GM12878 (cell line): ENCODE measurements around the gene LRRC4B.

Source experiments
- ATF2 ChIP-seq: IDR thresholded peaks from 2 replicates; pipeline ENCODE4 v1.6.1; 2012; ENCODE audit warnings: low read length, inconsistent platforms
- BRCA1 ChIP-seq: IDR thresholded peaks from 2 replicates; pipeline ENCODE4 v1.6.1; 2011; ENCODE audit warnings: low read depth, low read length, improper control_type of control experiment
- EZH2 ChIP-seq: IDR thresholded peaks from 2 replicates; pipeline ENCODE4 v1.6.1; 2012; ENCODE audit warnings: low read depth, mild to moderate bottlenecking, control low read depth, inconsistent platforms, low read length, borderline replicate concordance; ENCODE audit not compliant: control insufficient read depth
- MXI1 ChIP-seq: fragments of 150-350 bp; IDR thresholded peaks from 2 replicates; pipeline ENCODE4 v1.6.1; 2011; ENCODE audit warnings: low read depth, mild to moderate bottlenecking, inconsistent platforms, low read length, improper control_type of control experiment
- POLR2AphosphoS2 ChIP-seq: IDR thresholded peaks from 2 replicates; pipeline ENCODE4 v1.6.1; 2011; ENCODE audit warnings: low read depth, mild to moderate bottlenecking, low read length, improper control_type of control experiment, moderate library complexity
- RFX5 ChIP-seq: IDR thresholded peaks from 2 replicates; pipeline ENCODE4 v1.6.1; 2011; ENCODE audit warnings: low read depth, low read length, improper control_type of control experiment
- RUNX3 ChIP-seq: IDR thresholded peaks from 2 replicates; pipeline ENCODE4 v1.6.1; 2012; ENCODE audit warnings: low read length, inconsistent platforms
- SUZ12 ChIP-seq: fragments of 200-600 bp; sonication (generic); IDR thresholded peaks from one replicate; pipeline ENCODE4 v1.6.1; 2018; ENCODE audit warnings: antibody characterized with exemption, mild to moderate bottlenecking; ENCODE audit not compliant: unreplicated experiment
- WRNIP1 ChIP-seq: IDR thresholded peaks from 2 replicates; pipeline ENCODE4 v1.6.1; 2011; ENCODE audit warnings: low read depth, low read length, improper control_type of control experiment, borderline replicate concordance
- ZNF207 ChIP-seq: fragments of 450-650 bp; IDR thresholded peaks from 2 replicates; pipeline ENCODE4 v1.6.1; 2014; ENCODE audit warnings: antibody characterized with exemption, mild to moderate bottlenecking, borderline replicate concordance
- ZNF274 ChIP-seq: IDR thresholded peaks from one replicate; pipeline ENCODE4 v1.8.0; 2011; ENCODE audit not compliant: insufficient read length, insufficient read depth
- TF ChIP-seq, protein P1 (sequence below), 3 experiments: IDR thresholded peaks in 2 of 3; conservative IDR thresholded peaks in 1 of 3; 2 replicates each; pipeline ENCODE4 v1.5.1; 2011; ENCODE audit warnings: low read depth in 3 of 3, low read length in 3 of 3, mild to moderate bottlenecking in 3 of 3, control low read depth in 2 of 3, moderate library complexity in 2 of 3, inconsistent platforms in 1 of 3, mixed read lengths in 1 of 3; ENCODE audit not compliant: control insufficient read depth in 2 of 3, insufficient read depth in 1 of 3; ENCODE audit errors: extremely low read depth in 1 of 3
- TF ChIP-seq, protein P2 (sequence below): IDR thresholded peaks from 2 replicates; pipeline ENCODE4 v1.6.1; 2011; ENCODE audit warnings: low read depth, low read length, improper control_type of control experiment, borderline replicate concordance
- TF ChIP-seq, protein P3 (sequence below): IDR thresholded peaks from 2 replicates; pipeline ENCODE4 v1.6.1; 2012; ENCODE audit warnings: mild to moderate bottlenecking, low read depth, low read length

- TF ChIP-seq ATF2 = no peak
- TF ChIP-seq SUZ12 = no peak
- TF ChIP-seq EZH2 = no peak
- TF ChIP-seq MXI1 = no peak
- no peak for TF ChIP-seq BRCA1
- TF ChIP-seq ZNF207 = no peak
- TF ChIP-seq, protein P1, sequence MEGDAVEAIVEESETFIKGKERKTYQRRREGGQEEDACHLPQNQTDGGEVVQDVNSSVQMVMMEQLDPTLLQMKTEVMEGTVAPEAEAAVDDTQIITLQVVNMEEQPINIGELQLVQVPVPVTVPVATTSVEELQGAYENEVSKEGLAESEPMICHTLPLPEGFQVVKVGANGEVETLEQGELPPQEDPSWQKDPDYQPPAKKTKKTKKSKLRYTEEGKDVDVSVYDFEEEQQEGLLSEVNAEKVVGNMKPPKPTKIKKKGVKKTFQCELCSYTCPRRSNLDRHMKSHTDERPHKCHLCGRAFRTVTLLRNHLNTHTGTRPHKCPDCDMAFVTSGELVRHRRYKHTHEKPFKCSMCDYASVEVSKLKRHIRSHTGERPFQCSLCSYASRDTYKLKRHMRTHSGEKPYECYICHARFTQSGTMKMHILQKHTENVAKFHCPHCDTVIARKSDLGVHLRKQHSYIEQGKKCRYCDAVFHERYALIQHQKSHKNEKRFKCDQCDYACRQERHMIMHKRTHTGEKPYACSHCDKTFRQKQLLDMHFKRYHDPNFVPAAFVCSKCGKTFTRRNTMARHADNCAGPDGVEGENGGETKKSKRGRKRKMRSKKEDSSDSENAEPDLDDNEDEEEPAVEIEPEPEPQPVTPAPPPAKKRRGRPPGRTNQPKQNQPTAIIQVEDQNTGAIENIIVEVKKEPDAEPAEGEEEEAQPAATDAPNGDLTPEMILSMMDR (IDR thresholded peaks at IDR 0.05 in 2 of 3, conservative IDR thresholded peaks at IDR 0.05 in 1 of 3; ENCODE audit: control insufficient read depth in 2 of 3, extremely low read depth in 1 of 3, insufficient read depth in 1 of 3, low read depth in 3 of 3, low read length in 3 of 3) = no peak
- no peak for TF ChIP-seq ZNF274
- no peak for TF ChIP-seq RUNX3
- TF ChIP-seq WRNIP1 = no peak
- TF ChIP-seq, protein P2, sequence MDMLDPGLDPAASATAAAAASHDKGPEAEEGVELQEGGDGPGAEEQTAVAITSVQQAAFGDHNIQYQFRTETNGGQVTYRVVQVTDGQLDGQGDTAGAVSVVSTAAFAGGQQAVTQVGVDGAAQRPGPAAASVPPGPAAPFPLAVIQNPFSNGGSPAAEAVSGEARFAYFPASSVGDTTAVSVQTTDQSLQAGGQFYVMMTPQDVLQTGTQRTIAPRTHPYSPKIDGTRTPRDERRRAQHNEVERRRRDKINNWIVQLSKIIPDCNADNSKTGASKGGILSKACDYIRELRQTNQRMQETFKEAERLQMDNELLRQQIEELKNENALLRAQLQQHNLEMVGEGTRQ = no peak
- TF ChIP-seq, protein P3, sequence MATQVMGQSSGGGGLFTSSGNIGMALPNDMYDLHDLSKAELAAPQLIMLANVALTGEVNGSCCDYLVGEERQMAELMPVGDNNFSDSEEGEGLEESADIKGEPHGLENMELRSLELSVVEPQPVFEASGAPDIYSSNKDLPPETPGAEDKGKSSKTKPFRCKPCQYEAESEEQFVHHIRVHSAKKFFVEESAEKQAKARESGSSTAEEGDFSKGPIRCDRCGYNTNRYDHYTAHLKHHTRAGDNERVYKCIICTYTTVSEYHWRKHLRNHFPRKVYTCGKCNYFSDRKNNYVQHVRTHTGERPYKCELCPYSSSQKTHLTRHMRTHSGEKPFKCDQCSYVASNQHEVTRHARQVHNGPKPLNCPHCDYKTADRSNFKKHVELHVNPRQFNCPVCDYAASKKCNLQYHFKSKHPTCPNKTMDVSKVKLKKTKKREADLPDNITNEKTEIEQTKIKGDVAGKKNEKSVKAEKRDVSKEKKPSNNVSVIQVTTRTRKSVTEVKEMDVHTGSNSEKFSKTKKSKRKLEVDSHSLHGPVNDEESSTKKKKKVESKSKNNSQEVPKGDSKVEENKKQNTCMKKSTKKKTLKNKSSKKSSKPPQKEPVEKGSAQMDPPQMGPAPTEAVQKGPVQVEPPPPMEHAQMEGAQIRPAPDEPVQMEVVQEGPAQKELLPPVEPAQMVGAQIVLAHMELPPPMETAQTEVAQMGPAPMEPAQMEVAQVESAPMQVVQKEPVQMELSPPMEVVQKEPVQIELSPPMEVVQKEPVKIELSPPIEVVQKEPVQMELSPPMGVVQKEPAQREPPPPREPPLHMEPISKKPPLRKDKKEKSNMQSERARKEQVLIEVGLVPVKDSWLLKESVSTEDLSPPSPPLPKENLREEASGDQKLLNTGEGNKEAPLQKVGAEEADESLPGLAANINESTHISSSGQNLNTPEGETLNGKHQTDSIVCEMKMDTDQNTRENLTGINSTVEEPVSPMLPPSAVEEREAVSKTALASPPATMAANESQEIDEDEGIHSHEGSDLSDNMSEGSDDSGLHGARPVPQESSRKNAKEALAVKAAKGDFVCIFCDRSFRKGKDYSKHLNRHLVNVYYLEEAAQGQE = no peak
- no peak for TF ChIP-seq RFX5
- no peak for TF ChIP-seq POLR2AphosphoS2
These were observed 11.1 kb downstream of the LRRC4B start for GRCh38 chr19:50557009-50557613.
